Raji (cell line): ENCODE data around the gene APC2.

Source experiments
- POLR2A ChIP-seq: IDR thresholded peaks from 2 replicates; pipeline ENCODE4 v1.6.1; 2011; ENCODE audit warnings: low read depth, low read length, control low read depth; ENCODE audit not compliant: insufficient read depth

Gene APC2

DNA sequence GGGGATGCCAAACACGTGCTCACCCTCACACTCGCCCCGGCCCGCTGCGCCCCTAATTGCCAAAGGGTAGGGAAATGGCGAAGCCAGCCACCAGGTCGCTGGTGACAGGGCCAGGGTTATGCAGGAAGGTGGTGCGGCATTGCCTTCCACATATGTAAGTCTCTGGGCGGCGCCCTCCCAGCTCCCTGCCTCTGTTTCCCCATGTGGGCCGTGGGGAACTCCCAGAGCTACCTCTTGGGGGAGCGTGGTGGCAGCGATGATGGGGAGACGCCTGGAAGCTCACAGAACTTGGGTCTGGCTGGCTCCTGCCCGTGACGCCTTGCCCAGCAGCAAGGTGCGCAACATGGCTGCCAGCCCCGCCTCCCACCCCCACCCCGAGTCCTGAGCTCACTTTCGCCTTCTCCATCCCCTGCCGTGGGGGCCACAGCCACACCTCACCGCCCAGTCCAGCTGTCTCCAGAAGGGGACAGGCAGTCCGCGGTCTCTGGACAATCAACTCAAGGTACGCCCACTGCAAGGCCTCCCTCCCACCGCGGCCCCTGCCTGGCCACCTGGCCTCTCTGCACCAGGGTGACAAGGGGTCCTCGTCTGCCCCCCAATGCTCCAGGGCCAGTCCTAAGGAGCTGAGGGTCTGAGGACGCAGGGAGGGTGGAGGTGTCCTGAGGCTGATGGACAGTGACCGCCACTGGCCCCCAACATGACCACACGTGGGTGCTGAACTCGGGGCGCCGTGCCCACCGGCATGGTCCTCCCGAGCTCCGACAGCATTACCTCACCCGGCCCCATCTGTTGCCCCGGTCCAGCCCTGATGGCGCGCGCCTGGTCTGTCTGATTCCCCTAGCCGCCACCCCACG, 22.5 kb downstream of the APC2 start:
- TF ChIP-seq POLR2A = no peak

- no peak for TF ChIP-seq POLR2A
These were observed 23.3 kb downstream of the APC2 start for GRCh38 chr19:1473085-1473851.

DNA sequence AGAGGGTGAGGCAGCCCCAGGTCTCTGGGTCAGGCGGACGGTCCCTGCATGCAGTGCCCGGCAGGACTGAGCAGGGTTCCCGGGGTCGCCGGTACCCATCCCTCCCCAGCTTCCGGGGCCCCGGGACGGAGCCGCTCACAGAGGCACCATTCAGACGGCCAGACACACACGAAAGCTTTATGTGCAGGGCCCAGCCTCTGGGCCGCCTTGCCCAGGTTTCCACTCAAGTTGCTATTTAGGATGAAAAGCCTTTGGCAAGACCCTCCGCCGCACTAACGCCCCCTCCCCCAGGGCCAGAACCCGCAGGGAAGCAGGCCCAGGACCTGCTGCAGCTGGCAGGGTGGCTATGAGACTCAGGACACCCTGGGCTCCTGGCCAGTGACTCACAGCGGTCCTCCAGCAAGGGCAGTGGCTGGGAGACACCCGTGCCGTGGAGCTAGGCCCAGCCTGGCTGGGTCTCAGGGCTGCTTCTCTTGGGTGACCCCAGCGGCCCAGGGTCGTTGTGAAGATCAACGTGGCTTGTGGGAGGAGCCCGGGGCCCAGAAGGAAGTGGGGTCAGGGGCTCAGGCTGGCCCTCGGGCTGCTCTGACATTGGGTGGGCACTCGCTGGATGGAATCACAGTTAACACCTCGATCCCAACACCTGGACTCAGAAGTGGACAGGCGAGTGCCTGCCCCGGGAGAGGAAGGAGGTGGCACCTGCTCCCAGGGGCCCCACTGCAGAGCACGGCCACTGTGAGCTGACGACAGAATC, 24.3 kb downstream of the APC2 start:
- no peak for TF ChIP-seq POLR2A

- no peak for TF ChIP-seq POLR2A
These were observed 24.9 kb downstream of the APC2 start for GRCh38 chr19:1474765-1475351.

DNA sequence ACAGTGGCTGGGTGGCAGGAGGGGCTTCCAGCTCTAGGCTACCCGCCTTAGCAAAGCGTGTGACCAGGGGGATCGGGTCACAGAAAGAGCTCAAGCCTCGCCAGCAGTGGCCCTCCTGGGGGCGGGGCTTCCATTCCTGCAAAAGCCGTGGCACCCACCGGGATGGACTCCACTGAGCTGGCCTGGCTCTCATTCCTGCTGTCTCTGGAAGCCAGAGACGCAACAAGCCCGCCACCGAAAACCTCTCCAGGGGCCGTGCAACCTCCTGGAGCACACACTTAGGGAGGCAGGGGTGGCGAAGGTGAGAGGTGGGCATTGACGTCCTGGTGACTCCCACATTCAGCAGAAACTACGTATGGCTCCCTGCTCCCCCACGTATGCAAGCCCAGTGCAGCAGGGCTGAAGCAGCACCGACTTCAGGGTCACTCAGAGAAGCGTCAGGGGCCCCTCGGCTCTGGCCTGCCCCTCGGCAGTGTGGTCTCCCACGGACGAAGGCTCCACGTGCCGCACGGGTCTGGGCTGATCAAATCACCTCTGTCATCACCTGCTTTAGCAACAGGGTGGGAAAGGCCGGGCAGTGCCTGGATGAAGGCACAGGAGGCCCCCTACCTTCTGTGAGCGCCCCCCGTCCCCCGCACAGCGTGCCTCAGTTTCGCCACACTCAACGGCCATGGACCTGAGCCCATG, 26.0 kb downstream of the APC2 start:
- no peak for TF ChIP-seq POLR2A

GRCh38 chr19:1478934-1479707, 29.2 kb downstream of the APC2 start, which contains the start of gene C19orf25:
Gene C19orf25, minus strand, starts transcription at chr19:1479215. Its CDS starts 312 bp downstream, at chr19:1478903.
- peak; percentile 85 for TF ChIP-seq POLR2A

DNA sequence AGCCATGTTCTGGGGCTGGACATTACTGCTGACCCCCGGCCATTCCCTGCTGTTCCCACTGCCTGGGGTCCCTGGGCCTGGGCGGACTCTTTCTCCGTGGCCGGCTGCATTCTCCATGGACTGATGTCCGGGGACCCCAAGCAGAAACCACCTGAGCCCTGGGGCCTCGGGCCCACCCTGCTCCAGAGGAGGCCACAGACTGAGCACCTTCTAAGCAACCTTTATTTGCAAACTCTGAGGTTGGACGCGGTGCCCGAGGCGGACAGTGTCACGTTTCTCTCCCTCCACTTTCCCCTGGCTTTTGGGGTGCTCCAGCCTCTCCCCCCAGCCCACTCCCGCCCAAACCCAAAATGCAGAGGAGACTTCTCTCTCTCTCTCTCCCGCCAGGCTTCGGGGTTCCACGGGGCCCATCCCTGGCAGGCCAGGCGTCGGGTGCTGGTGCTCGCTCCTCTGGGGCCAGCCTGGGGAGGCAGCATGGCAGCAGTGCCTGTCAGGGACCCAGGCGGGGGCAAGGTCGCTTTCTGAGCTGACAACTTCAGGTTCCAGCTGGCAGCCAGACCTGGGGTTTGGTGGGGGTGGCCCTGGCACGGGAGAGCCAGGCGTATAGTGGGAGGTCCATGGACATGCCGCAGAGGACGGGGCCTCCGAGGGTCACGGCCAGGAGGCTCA, 31.4 kb downstream of the APC2 start:
- TF ChIP-seq POLR2A = no peak

- no peak for TF ChIP-seq POLR2A
These were observed 32.0 kb downstream of the APC2 start for GRCh38 chr19:1481893-1482360.

- no peak for TF ChIP-seq POLR2A
These were observed 32.6 kb downstream of the APC2 start for GRCh38 chr19:1482361-1483130.

DNA sequence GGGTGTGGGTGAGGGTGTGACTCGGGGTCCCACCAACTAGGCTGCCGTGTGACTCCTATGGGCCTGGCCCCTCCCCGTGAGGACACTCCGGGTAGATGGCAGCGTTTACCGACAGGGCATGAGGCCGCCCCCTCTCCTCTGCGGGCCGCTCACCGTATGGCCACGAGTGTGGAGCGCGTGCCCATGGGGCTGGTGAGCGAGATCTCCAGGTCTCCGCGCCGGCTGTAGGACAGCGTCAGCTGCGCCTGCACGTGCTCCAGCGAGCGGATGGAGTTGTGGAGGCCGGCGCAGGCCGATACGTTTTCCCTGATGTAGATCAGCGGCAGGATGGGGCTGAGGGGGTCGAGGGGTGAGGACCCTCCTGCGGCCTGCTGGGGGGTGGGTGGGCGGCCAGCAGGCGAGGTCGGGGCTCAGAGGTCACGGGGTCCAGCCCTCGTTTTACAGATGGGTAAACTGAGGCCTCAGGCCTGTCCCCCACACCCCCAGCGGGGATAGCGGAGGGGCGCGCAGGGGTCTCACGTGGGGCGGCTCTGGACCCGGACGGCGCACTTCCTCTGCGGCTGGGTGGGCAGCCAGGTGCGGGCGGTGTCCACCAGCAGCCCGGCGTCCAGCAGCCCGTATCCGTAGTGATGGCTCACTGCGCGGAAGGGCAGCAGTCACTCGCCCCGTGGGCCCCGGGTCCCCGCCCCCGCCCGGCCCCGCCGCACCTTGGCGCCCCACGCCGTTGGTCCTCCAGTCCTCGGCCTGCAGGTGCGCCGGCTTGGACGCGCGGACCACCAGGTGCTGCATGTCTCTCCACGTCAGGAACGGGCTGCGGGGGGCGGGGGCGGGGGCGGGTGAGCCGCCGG, 33.4 kb downstream of the APC2 start:
- no peak for TF ChIP-seq POLR2A

DNA sequence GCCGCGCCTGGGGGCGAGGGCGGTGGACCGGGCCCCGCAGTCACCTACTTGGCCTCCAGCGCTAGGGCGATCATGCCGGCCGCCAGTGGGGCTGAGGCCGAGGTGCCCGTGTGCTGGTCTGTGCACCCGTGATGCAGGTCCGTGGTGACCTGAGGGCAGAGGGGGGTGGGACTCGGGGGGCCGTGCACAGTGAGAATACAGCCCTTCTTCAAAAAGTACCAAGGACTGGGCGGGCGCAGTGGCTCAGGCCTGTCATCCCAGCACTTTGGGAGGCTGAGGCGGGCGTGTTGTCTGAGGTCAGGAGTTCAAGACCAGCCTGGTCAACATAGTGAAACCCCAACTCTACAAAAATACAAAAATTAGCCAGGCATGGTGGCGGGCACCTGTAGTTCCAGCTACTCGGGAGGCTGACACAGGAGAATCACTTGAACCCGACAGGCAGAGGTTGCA, 34.1 kb downstream of the APC2 start:
- TF ChIP-seq POLR2A = no peak
